Nephron (organoid): Measurements from ENCODE around the gene CHCHD6.

ENCODE experiments used
- H3K27ac Mint-ChIP-seq, 3 experiments: 2 replicates each; pipeline ENCODE4 v1.8.0; 2020; ENCODE audit warnings: mixed read lengths in 3 of 3, mild to moderate bottlenecking in 2 of 3, moderate library complexity in 1 of 3
- H3K27me3 Mint-ChIP-seq: 2 replicates; pipeline ENCODE4 v1.8.0; 2021; ENCODE audit warnings: low read depth, mild to moderate bottlenecking, moderate library complexity, mixed read lengths
- H3K36me3 Mint-ChIP-seq: 2 replicates; pipeline ENCODE4 v1.8.0; 2020; ENCODE audit warnings: low read depth, mixed read lengths
- H3K4me1 Mint-ChIP-seq: 2 replicates; pipeline ENCODE4 v1.8.0; 2020; ENCODE audit warnings: mixed read lengths
- H3K4me3 Mint-ChIP-seq, 3 experiments: 2 replicates each; pipeline ENCODE4 v1.8.0; 2020; ENCODE audit warnings: mild to moderate bottlenecking in 3 of 3, mixed read lengths in 3 of 3, moderate library complexity in 2 of 3
- H3K9me3 Mint-ChIP-seq: 2 replicates; pipeline ENCODE4 v1.8.0; 2020; ENCODE audit warnings: mixed read lengths
- CTCF ChIP-seq, 3 experiments: fragments of 200-600 bp; sonication (generic); IDR thresholded peaks; one replicate each; pipeline ENCODE4 v1.5.0; 2021; ENCODE audit warnings: antibody characterized with exemption in 3 of 3; ENCODE audit not compliant: unreplicated experiment in 3 of 3

CHCHD6 gene

GRCh38 chr3:126865736-126866135, 161.7 kb downstream of the CHCHD6 start:
- peaks cover 17% of the 10 kb centered on the region for H3K36me3 Mint-ChIP-seq
- no peaks in the 10 kb centered on the region for H3K27me3 Mint-ChIP-seq
- no peak overlapping the region for H3K27ac Mint-ChIP-seq
- no peaks in the 10 kb centered on the region for H3K4me1 Mint-ChIP-seq
- H3K9me3 Mint-ChIP-seq: peaks cover 4% of the 10 kb centered on the region
- no peak overlapping the region for H3K4me3 Mint-ChIP-seq
- TF ChIP-seq CTCF (IDR thresholded peaks at IDR 0.05; ENCODE audit: unreplicated experiment in 3 of 3): no peak

- Mint-ChIP-seq H3K9me3 (peaks cover 4% of the 10 kb centered on the region), H3K4me3 (no peak overlapping the region), H3K27ac (no peak overlapping the region), H3K27me3 (no peaks in the 10 kb centered on the region), H3K4me1 (no peaks in the 10 kb centered on the region), H3K36me3 (peaks cover 17% of the 10 kb centered on the region)
- TF ChIP-seq CTCF (IDR thresholded peaks at IDR 0.05; ENCODE audit: unreplicated experiment in 3 of 3): no peak
These were observed 162.2 kb downstream of the CHCHD6 start for GRCh38 chr3:126866175-126866759.

GRCh38 chr3:126867190-126867862, 163.3 kb downstream of the CHCHD6 start:
- Mint-ChIP-seq H3K27me3 (no peaks in the 10 kb centered on the region), H3K4me1 (no peaks in the 10 kb centered on the region), H3K9me3 (peaks cover 4% of the 10 kb centered on the region), H3K4me3 (no peak overlapping the region), H3K36me3 (peaks cover 17% of the 10 kb centered on the region), H3K27ac (no peak overlapping the region)
- TF ChIP-seq CTCF (IDR thresholded peaks at IDR 0.05; ENCODE audit: unreplicated experiment in 3 of 3): no peak

GRCh38 chr3:126867863-126868200, 163.8 kb downstream of the CHCHD6 start:
- H3K36me3 Mint-ChIP-seq: peaks cover 17% of the 10 kb centered on the region
- TF ChIP-seq CTCF (IDR thresholded peaks at IDR 0.05; ENCODE audit: unreplicated experiment in 3 of 3): no peak
- no peaks in the 10 kb centered on the region for H3K27me3 Mint-ChIP-seq
- H3K27ac Mint-ChIP-seq: no peak overlapping the region
- H3K4me1 Mint-ChIP-seq: no peaks in the 10 kb centered on the region
- H3K4me3 Mint-ChIP-seq: no peak overlapping the region
- H3K9me3 Mint-ChIP-seq: peaks cover 4% of the 10 kb centered on the region

GRCh38 chr3:126870608-126871210, 166.7 kb downstream of the CHCHD6 start:
- Mint-ChIP-seq H3K4me1 (no peaks in the 10 kb centered on the region), H3K27ac (no peak overlapping the region), H3K4me3 (no peak overlapping the region), H3K36me3 (peaks cover 6% of the 10 kb centered on the region), H3K27me3 (no peaks in the 10 kb centered on the region), H3K9me3 (no peaks in the 10 kb centered on the region)
- no peak for TF ChIP-seq CTCF (IDR thresholded peaks at IDR 0.05; ENCODE audit: unreplicated experiment in 3 of 3)
